NT2/D1 (cell line): Measurements from ENCODE around the gene TIAL1.

Experiments
- SUZ12 ChIP-seq: IDR thresholded peaks from 2 replicates; pipeline ENCODE4 v1.6.1; 2011; ENCODE audit not compliant: insufficient read length, insufficient read depth; ENCODE audit errors: extremely low read depth
- YY1 ChIP-seq: IDR thresholded peaks from 2 replicates; pipeline ENCODE4 v1.6.1; 2011; ENCODE audit not compliant: insufficient read length, insufficient read depth

DNA sequence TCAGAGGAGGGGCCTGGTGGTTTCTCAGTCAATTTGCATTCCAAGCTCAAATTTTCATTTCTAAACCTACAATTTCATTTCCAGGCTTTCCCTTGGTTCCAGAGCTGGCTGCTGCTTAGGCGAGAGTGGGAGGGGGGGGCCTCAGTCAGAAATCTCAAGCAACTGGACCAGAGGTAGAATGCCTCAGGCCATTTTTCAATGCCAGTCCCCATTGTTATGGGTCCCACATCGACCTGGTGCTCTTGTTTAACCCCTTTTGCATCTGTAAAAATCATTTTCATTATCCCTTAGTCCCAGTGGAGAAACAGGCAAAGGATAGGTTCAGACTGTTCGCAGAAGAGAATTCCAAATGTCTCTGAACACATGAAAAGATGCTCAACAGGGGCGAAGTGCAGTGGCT lies 40.9 kb upstream of the TIAL1 start:
- TF ChIP-seq YY1 (no peak), SUZ12 (no peak)
